Activated CD4-positive, CD25-positive, alpha-beta regulatory T cell (primary cell): Measurements from ENCODE around the gene MT1A.
A peak's percentile ranks its signal among the peaks of the same experiment; 100 is the strongest.

ENCODE experiments used
- DNase-seq, 4 experiments: peaks; one replicate each; lab custom pipeline; 2025; lab: John Stamatoyannopoulos, UW

The MT1A gene

DNA sequence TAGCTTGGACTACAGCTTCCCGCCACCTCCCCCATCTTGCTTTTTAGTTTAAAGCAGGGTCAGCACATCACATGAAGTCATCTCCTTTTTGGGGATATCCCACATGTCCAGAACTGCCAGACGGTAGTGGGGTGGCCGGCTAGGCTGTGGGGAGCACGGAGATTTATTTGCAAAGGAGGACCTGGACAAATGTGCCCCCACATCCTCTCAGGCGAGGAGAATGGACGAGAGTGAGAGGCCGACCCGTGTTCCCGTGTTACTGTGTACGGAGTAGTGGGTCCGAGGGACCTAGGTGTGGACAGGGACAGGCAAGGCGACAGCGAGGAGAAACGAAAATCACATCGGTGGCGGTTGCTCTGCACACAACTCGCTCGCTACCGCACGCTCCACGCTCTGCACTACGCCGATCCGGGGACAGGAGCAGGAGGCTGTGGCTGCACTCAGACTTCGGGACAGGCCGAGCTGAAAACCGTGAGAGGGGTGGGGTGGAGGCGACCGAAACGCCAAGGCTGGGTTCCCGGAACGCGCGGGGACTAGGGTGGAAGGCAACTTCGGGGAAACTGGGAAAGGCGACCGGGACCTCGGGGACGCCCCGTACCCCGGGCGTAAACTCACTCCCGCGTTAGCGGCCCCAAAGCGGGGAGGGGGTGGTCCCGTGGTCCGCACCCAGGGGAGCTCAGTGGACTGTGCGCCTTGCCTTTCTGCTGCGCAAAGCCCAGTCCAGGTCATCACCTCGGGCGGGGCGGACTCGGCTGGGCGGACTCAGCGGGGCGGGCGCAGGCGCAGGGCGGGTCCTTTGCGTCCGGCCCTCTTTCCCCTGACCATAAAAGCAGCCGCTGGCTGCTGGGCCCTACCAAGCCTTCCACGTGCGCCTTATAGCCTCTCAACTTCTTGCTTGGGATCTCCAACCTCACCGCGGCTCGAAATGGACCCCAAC, at the start of gene MT1A:
Gene MT1A (plus strand): TSS at position 853 of the 937 bp plus-strand sequence. CDS start 73 bp downstream, at position 926.
- DNase-seq, result no peak

GRCh38 chr16:56588781-56589140, 49.7 kb upstream of the MT1A start:
- no peak for DNase-seq

DNA sequence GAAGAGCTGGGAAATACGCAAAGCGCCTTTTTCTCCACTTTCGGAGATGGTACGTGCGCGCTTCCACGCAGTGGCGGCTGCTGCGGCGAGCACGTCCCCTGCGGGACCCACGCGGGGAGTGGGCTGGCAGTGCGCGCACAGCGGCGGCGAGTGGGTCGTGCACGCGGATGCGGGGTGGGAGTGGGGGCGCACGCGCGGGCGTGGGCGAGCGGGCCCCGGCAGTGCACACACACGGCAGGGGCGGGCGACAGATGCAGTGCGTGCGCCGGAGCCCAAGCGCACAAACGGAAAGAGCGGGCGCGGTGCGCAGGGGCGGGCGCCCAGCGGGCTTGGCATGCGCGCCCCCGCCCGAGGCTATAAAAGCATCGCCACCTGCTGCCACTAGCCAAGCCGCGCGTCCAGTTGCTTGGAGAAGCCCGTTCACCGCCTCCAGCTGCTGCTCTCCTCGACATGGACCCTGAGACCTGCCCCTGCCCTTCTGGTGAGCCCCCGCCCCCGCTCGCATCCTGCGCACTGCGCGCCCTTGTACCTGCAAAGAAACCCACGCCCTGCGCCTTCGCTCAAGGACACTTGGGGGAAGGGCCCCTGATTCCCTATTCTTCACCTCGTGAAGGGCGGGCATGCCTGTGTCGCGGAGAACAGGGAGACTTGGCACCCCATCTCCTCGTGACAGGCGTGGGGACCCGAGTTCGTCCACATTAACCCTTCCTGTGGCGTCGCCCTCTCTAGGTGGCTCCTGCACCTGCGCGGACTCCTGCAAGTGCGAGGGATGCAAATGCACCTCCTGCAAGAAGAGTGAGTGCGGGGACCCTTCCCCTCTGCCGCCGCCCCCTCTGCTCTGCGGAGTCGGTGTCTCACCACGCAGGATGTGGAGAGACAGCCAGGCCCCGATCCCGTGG, 49.1 kb upstream of the MT1A start, which contains the start of gene MT3:
Gene MT3 (plus strand): TSS at position 388 of the 899 bp plus-strand sequence. CDS start 63 bp downstream, at position 451.
- DNase-seq, result no peak

DNA sequence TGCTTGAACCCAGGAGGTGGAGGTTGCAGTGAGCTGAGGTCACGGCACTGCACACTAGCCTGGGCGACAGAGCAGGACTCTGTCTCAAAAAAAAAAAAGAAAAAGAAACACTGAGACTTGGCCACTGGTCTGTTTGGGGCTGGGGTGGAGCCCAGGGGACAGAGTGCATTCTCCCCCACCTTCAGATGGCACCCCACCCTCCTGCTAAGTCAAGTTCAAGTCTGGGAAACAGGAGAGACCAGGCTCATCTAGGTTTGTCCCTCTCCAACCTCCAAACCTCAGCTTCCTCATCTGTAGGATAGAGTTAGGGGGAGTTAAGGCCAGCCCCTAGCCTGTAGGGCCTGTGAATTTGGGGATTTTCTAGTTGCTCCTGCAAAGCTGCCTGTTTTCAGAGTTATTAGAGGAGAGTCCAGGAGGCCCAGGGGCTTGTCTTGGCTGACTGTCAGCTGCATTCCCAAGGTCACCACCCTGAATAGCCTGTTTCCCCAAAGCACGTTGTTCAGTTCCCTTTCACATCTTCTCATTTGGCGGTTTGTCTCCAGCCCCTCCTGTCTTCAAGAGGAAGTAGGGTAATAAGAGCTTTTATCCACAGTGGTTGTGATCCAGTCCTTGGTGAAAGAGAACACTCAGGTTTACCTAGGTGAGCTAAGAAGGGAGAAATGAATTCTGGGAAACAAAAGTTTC, 46.9 kb upstream of the MT1A start:
- DNase-seq, result no peak

- no peak for DNase-seq
These were observed 44.7 kb upstream of the MT1A start for GRCh38 chr16:56593573-56594291.

GRCh38 chr16:56594292-56594619, 44.2 kb upstream of the MT1A start:
- no peak for DNase-seq

DNA sequence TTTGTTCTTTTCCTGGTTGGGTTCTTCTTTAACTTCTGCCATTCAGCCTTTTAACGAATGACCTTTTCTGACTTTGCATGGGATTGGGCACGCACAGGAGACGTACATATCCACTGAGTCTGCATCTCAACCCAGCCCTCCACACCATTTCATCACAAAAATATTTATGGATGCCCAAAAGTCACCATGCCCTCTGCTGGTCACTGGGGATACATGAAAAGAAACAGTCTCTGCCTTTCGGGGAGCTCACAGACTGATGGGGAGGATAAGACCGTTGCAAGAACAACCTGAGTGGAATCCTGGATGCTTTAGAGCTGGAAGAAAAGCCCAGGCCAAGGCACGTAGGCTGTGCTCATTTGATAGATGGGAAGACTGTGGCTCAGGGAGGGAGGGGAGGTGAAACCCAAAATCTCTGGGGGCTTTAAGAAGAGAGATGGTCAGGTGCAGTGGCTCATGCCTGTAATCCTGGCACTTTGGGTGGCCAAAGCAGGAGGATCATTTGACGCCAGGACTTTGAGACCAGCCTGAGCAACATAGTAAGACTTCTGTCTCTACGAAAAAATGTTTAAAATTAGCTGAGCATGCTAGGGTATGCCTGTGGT, 38.0 kb upstream of the MT1A start:
- no peak for DNase-seq

DNA sequence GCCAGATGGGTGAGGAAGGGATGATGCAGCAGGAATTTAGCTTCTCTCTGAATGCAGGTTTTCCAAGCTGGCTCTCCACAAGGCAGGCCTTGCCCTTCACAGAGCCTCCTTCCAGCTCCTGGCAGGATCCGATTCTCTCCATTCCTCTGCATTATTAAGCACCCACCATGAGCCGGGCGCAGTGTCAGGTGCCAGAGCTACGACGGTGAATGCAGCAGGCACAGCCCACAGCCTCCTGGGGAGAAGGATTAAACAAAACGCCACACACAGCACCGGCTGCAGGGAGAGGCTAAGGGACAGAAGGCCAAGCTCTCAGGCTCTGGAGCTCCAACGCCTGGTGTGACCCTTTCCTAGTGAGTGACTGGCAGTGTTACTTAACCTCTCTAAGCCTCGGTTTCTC, 37.1 kb upstream of the MT1A start:
- no peak for DNase-seq

GRCh38 chr16:56603589-56603988, 34.9 kb upstream of the MT1A start:
- no peak for DNase-seq

DNA sequence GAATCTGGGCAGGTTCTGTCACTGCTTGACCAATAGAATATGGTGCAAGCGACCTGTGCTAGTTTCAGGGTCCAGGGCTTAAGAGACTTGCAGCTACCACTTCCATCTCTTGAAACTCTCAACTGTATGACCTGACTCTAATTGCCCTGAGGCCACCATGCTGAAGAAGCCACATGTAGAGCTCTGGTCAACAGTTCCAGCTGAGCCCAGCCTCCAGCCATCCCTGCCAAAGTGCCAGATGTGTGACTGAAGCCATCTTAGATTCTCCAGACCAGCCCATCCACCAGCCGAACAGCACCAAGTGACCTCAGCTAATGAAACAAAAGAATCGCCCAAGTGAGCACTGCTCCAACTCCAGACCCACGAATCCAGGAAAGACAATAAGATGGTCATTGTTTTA, 33.5 kb upstream of the MT1A start:
- no peak for DNase-seq

DNA sequence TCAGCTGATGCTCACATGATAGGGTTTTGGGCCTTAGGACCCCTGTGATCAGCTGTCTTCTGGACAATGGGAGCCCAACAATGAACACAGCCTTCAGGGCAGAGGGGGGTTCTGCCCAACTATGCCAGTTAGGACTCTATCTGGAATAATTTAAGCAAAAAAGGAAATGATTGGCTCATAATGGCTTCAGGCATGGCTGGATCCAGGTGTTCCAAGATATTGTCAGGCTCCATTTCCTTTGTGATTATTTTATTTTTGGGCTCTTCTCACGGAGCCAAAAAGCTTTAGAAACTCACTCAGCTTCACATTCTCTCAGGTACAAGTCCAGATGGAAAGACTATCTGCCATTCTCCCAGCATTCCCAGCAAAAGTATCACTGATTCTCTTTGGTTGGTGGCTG, 33.0 kb upstream of the MT1A start:
- no peak for DNase-seq

- no peak for DNase-seq
These were observed 32.4 kb upstream of the MT1A start for GRCh38 chr16:56606071-56606475.

DNA sequence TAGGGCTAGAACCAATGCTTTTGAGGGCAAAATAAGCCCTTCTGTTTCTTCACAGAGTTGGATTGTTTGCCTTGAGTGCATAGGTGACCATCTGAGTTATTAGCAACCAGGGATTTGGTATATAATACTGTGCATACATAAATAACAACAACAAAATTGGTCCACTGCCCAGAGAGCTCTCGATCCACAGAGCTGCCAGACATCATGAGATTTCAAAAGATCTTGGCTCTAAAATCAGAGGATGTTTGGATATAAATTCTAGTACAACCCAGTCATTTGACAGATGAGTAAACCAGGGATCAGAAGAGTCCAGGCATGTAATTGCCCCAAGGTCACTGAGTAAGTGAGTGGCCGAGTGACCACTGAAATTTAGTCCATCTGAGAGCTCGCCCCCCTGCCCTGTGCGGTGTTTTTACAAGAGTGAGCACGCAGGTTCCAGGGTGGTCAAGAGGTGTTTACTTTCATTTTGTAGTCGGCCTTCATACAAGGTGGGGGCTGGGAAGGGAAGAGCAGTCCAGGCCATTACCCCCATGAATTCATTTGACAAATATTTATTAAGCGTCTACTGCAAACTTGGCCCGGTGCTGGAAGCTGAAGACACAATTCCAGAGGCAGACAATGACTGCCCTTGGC, 31.9 kb upstream of the MT1A start:
- DNase-seq, result no peak

DNA sequence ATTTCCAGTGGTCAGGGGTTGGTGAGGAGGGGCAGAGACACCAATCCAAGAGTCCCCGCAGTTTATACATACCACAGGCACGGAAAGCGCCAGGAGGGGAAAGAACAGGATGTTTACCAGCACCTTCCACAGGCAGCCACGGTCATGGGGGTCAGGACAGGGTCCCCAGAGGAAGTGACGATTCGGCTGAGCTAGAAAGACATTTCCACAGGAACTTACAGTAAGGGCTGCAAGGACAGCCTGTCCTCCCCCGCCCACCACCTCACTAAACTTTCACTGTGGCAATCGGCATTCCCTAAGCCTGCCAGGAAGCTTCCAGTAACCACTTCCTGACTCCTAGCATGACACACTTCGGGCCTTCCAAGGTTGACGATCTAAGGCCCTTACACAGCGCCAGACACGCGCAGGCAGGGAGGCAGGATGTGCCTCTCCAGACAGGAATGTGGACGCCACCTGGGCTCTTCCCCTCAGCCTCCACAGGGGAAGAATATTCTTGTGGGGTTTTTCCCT, 31.3 kb upstream of the MT1A start:
- DNase-seq, result no peak

- no peak for DNase-seq
These were observed 30.8 kb upstream of the MT1A start for GRCh38 chr16:56607675-56608042.

GRCh38 chr16:56608043-56608875, 30.2 kb upstream of the MT1A start, which contains the start of gene MT2A:
TSS of gene MT2A (plus strand) at chr16:56608584. CDS start at chr16:56608656, 72 bp downstream.
- peak; percentile 72 to 86 (median 78) for DNase-seq

GRCh38 chr16:56608876-56609462, 29.5 kb upstream of the MT1A start:
- no peak for DNase-seq

GRCh38 chr16:56609463-56609921, 29.0 kb upstream of the MT1A start:
- DNase-seq, result peak in 3 of 4 experiments; percentile 18 to 54 (median 38)
